T-helper 2 cell treated with Interferon-gamma antibody and Interleukin-4, amounts not matched to agents 5 μg/mL and 100 μg/mL, for 36 hours (primary cell): ENCODE results near the gene CYP2A7.
A peak's percentile ranks its signal among the peaks of the same experiment; 100 is the strongest.
"Not testable (repeated sequence)": the region's sequence is repeated elsewhere in the genome, so short reads cannot be mapped to it uniquely, and the experiment has no call there.

ENCODE experiments used
- DNase-seq: peaks from one replicate; pipeline ENCODE4 v3.0.0; 2021; ENCODE audit warnings: low spot score
- H3K27ac Mint-ChIP-seq: one replicate; pipeline ENCODE4 v1.8.0; 2021; ENCODE audit warnings: mild to moderate bottlenecking, mixed read lengths
- H3K27me3 Mint-ChIP-seq: one replicate; pipeline ENCODE4 v1.8.0; 2021; ENCODE audit warnings: low read depth, mixed read lengths
- H3K36me3 Mint-ChIP-seq: one replicate; pipeline ENCODE4 v1.8.0; 2021; ENCODE audit warnings: low read depth, mixed read lengths
- H3K4me1 Mint-ChIP-seq: one replicate; pipeline ENCODE4 v1.8.0; 2021; ENCODE audit warnings: low read depth, mixed read lengths
- H3K4me3 Mint-ChIP-seq: one replicate; pipeline ENCODE4 v1.8.0; 2022; ENCODE audit warnings: mild to moderate bottlenecking, moderate library complexity, mixed read lengths
- H3K9me3 Mint-ChIP-seq: one replicate; pipeline ENCODE4 v1.8.0; 2021; ENCODE audit warnings: mixed read lengths

CYP2A7 gene

GRCh38 chr19:40875526-40875951 lies 6.5 kb downstream of the CYP2A7 start:
- H3K9me3 Mint-ChIP-seq, H3K4me1 Mint-ChIP-seq, H3K36me3 Mint-ChIP-seq: not testable (repeated sequence)
- Mint-ChIP-seq H3K27me3 (peaks cover 53% of the 10 kb centered on the region), H3K27ac (peak overlapping the region; percentile 60), H3K4me3 (peak overlapping the region; percentile 53)
- DNase-seq: peak; percentile 70

GRCh38 chr19:40874874-40875273 lies 7.2 kb downstream of the CYP2A7 start:
- Mint-ChIP-seq H3K27me3 (peaks cover 56% of the 10 kb centered on the region), H3K4me3 (peak overlapping the region; percentile 53)
- not testable (repeated sequence) for DNase-seq, H3K4me1 Mint-ChIP-seq, H3K27ac Mint-ChIP-seq, H3K36me3 Mint-ChIP-seq, H3K9me3 Mint-ChIP-seq

GRCh38 chr19:40873873-40874272 lies 8.2 kb downstream of the CYP2A7 start:
- not testable (repeated sequence) for H3K4me3 Mint-ChIP-seq, H3K27ac Mint-ChIP-seq
- H3K27me3 Mint-ChIP-seq: peaks cover 50% of the 10 kb centered on the region

GRCh38 chr19:40872209-40872608 lies 9.8 kb downstream of the CYP2A7 start:
- Mint-ChIP-seq H3K36me3 (no peaks in the 10 kb centered on the region), H3K27me3 (peaks cover 46% of the 10 kb centered on the region), H3K4me1 (peaks cover 4% of the 10 kb centered on the region), H3K9me3 (peaks cover 3% of the 10 kb centered on the region), H3K4me3 (no peak overlapping the region), H3K27ac (no peak overlapping the region)
- DNase-seq: no peak

More at GRCh38 chr19:40873873-40874272, 8.2 kb downstream of the CYP2A7 start:
- not testable (repeated sequence) for DNase-seq, H3K9me3 Mint-ChIP-seq, H3K4me1 Mint-ChIP-seq, H3K36me3 Mint-ChIP-seq

GRCh38 chr19:40867701-40868100 lies 14.3 kb downstream of the CYP2A7 start:
- Mint-ChIP-seq H3K4me1 (no peaks in the 10 kb centered on the region), H3K27ac (no peak overlapping the region), H3K4me3 (no peak overlapping the region), H3K36me3 (no peaks in the 10 kb centered on the region), H3K27me3 (peaks cover 39% of the 10 kb centered on the region), H3K9me3 (no peaks in the 10 kb centered on the region)
- no peak for DNase-seq

- H3K4me1 Mint-ChIP-seq, H3K4me3 Mint-ChIP-seq, H3K27ac Mint-ChIP-seq, H3K36me3 Mint-ChIP-seq, H3K9me3 Mint-ChIP-seq, DNase-seq: not testable (repeated sequence)
- peaks cover 18% of the 10 kb centered on the region for H3K27me3 Mint-ChIP-seq
Observed at GRCh38 chr19:40864739-40865496, 17.1 kb downstream of the CYP2A7 start.

GRCh38 chr19:40862785-40863184 lies 19.2 kb downstream of the CYP2A7 start:
- H3K36me3 Mint-ChIP-seq: no peaks in the 10 kb centered on the region
- DNase-seq: no peak

GRCh38 chr19:40862333-40862732 lies 19.7 kb downstream of the CYP2A7 start:
- Mint-ChIP-seq H3K9me3 (no peaks in the 10 kb centered on the region), H3K4me1 (no peaks in the 10 kb centered on the region), H3K27me3 (peaks cover 8% of the 10 kb centered on the region), H3K36me3 (no peaks in the 10 kb centered on the region), H3K27ac (no peak overlapping the region), H3K4me3 (no peak overlapping the region)
- DNase-seq: no peak

More at GRCh38 chr19:40862785-40863184, 19.2 kb downstream of the CYP2A7 start:
- no peak overlapping the region for H3K4me3 Mint-ChIP-seq
- no peak overlapping the region for H3K27ac Mint-ChIP-seq
- no peaks in the 10 kb centered on the region for H3K9me3 Mint-ChIP-seq
- H3K4me1 Mint-ChIP-seq: no peaks in the 10 kb centered on the region
- peaks cover 10% of the 10 kb centered on the region for H3K27me3 Mint-ChIP-seq

GRCh38 chr19:40858109-40858508 lies 23.9 kb downstream of the CYP2A7 start:
- Mint-ChIP-seq H3K4me3 (no peak overlapping the region), H3K4me1 (no peaks in the 10 kb centered on the region), H3K27ac (no peak overlapping the region), H3K9me3 (no peaks in the 10 kb centered on the region), H3K27me3 (peaks cover 3% of the 10 kb centered on the region), H3K36me3 (no peaks in the 10 kb centered on the region)
- DNase-seq: no peak

GRCh38 chr19:40852467-40853152 lies 29.4 kb downstream of the CYP2A7 start:
- not testable (repeated sequence) for H3K27ac Mint-ChIP-seq, H3K9me3 Mint-ChIP-seq, H3K36me3 Mint-ChIP-seq, H3K4me1 Mint-ChIP-seq, DNase-seq, H3K4me3 Mint-ChIP-seq
- peaks cover 37% of the 10 kb centered on the region for H3K27me3 Mint-ChIP-seq

GRCh38 chr19:40850277-40850676 lies 31.8 kb downstream of the CYP2A7 start, which contains the start of gene CYP2A6:
TSS of gene CYP2A6 (minus strand) at chr19:40850447. CDS start at chr19:40850426, 21 bp downstream.
- H3K4me3 Mint-ChIP-seq, H3K4me1 Mint-ChIP-seq, H3K27ac Mint-ChIP-seq, H3K9me3 Mint-ChIP-seq, DNase-seq, H3K36me3 Mint-ChIP-seq: not testable (repeated sequence)
- peaks cover 50% of the 10 kb centered on the region for H3K27me3 Mint-ChIP-seq

GRCh38 chr19:40846722-40847121 lies 35.3 kb downstream of the CYP2A7 start:
- H3K27ac Mint-ChIP-seq, DNase-seq, H3K36me3 Mint-ChIP-seq, H3K4me3 Mint-ChIP-seq, H3K9me3 Mint-ChIP-seq: not testable (repeated sequence)
- H3K27me3 Mint-ChIP-seq: peaks cover 56% of the 10 kb centered on the region
- peaks cover 15% of the 10 kb centered on the region for H3K4me1 Mint-ChIP-seq

- H3K9me3 Mint-ChIP-seq, H3K36me3 Mint-ChIP-seq: not testable (repeated sequence)
- peak overlapping the region; percentile 53 for H3K4me3 Mint-ChIP-seq
- peaks cover 46% of the 10 kb centered on the region for H3K27me3 Mint-ChIP-seq
- peak overlapping the region; percentile 72 for H3K27ac Mint-ChIP-seq
- H3K4me1 Mint-ChIP-seq: peaks cover 11% of the 10 kb centered on the region
- peak; percentile 51 for DNase-seq
Observed at GRCh38 chr19:40843653-40844052, 38.4 kb downstream of the CYP2A7 start.

GRCh38 chr19:40842997-40843652 lies 38.9 kb downstream of the CYP2A7 start:
- H3K36me3 Mint-ChIP-seq, DNase-seq, H3K9me3 Mint-ChIP-seq: not testable (repeated sequence)
- H3K4me3 Mint-ChIP-seq: peak overlapping the region; percentile 53
- H3K4me1 Mint-ChIP-seq: peaks cover 11% of the 10 kb centered on the region
- H3K27ac Mint-ChIP-seq: peak overlapping the region; percentile 72
- peaks cover 44% of the 10 kb centered on the region for H3K27me3 Mint-ChIP-seq
